ENCODE measurements around the gene ARHGAP25.

- TF ChIP-seq REST (IDR thresholded peaks at IDR 0.05; ENCODE audit: low read depth): no peak
- no peak for TF ChIP-seq MAX (IDR thresholded peaks at IDR 0.05)
- no peak for TF ChIP-seq TCF12 (IDR thresholded peaks at IDR 0.05; ENCODE audit: low read depth)
- TF ChIP-seq TEAD4 (IDR thresholded peaks at IDR 0.05): no peak
- TF ChIP-seq TAF1 (IDR thresholded peaks at IDR 0.05; ENCODE audit: low read depth): no peak
Observed at GRCh38 chr2:68726100-68726499, 8.5 kb upstream of the ARHGAP25 start.

Data from Ishikawa (cell line).